AG08395 (cell line): ENCODE data around the gene PAPSS1.
"Not testable (repeated sequence)": the region's sequence is repeated elsewhere in the genome, so short reads cannot be mapped to it uniquely, and the experiment has no call there.

Experiments
- DNase-seq: peaks from one replicate; pipeline ENCODE4 v3.0.0; 2012; ENCODE audit warnings: mixed read lengths, low spot score

Gene PAPSS1

DNA sequence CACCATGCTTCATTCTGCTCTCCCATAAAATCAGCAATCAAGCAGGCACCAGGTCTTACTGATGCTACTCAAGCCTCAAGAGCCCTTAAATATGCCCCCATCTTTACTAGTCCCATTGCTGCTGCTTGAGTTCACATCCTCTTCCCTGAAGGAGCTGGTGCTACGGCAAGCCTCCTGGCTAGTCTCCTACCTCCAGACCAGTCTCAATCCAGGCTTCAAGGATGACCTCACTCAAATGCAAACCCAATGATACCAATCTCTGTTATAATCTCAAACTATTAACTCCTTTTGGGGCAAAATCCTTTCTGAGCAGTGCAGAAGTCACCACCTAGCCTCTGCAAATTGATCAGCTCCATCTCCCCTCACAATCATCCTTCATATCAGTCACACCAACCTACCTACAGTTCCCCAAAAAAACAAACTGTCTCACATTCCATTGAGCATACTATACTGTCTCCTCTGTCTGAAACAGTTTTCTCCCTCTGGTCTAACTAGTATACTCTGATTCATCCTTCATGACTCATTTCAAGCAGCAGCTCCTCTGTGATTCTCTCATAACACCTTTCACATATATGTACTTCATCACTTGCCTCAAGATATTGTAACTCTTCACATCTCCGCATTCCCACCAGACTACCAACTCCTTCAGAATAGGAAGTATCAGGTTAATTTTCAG lies 30.0 kb downstream of the PAPSS1 start:
- DNase-seq, result peak; percentile 90

DNA sequence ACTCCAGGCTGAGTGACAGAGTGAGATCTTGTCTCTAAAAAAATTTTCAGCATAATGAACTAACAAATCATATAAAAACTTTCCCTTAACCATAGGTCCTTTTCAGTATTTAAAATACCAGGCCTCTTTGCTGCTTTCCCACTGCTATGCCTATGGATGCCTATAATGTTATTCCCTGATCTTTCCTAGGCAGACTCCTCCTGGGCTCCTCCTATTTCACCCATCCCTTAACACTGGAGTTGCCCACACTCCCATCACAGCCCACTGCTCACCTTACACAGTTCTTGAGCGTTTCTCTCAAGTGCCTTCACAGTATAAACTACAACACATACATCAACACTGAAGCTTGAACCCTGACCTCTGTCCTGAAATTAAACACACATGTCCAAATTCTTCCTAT lies 31.6 kb downstream of the PAPSS1 start:
- no peak for DNase-seq

DNA sequence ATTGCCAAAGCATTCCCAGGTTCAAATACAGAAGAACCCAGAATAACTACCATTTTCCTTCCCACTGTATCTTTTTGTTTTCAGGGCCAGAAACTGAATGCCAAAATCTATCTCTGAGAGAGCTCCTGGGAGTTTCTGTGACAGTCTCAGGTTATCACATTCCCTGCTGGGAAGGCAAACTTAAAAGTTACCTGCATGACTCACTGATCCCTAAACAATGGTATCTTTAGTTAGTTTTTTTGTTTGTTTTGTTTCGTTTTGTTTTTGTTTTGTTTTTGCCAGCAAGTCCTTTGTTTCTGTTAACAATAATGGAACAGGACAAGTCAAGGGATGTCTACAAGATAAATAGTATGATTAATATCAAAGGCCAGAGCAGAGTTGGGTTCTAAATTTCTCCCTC lies 34.3 kb downstream of the PAPSS1 start:
- no peak for DNase-seq

DNA sequence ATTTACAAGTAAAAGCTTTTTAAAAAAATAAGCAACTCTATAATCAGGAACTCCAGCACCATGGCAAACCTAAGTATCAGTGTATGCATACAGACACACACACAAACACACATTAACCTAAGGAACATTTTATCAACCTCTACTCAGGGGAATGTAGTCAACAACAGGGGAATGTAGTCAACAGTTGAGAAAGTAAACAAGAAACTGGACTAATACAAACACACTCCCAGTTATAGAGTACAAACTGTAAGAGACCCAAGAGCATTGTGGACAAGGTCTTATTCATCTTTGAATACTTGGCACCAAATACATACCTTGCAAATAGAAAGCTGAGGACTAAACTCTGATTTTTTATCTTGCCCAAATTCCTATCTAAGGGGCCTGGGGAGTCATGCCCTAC lies 36.2 kb downstream of the PAPSS1 start:
- DNase-seq, result no peak

DNA sequence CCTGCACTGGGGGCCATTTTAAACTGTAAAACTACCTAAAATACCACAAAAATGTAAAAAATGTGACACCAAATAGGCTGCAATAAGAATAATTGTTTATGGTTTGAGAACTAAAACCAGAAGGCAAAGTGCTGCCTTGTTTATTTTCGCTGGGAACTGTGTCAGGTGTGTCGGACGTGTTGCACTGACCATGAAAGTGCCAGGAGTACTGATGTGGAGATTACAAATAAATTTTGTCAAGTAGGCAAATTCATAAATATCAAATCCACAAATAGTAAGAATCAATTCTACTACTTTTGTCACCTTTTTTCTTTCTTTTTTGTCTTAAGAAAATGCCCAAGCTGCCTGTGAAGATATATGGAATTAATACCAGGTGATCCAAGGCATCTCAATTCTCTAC lies 37.7 kb downstream of the PAPSS1 start:
- DNase-seq, result no peak

DNA sequence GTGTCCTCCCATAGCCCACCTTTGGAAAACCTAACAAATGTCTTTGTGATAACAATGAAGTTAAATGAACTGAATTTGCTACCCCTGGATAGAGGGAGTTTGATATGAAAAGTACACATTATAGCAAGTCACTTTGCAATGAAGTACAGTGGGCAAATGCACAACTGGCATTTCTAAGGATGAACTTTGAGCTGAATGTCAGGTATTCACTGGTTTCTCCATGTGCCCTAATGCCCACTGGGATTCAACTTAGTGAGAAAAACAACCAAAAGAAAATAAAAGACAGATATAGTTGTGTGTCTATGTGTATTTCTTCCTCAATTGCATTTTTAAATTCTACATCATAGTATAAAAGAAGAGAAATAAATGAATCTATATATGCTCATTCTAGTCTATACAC lies 51.0 kb downstream of the PAPSS1 start:
- no peak for DNase-seq

DNA sequence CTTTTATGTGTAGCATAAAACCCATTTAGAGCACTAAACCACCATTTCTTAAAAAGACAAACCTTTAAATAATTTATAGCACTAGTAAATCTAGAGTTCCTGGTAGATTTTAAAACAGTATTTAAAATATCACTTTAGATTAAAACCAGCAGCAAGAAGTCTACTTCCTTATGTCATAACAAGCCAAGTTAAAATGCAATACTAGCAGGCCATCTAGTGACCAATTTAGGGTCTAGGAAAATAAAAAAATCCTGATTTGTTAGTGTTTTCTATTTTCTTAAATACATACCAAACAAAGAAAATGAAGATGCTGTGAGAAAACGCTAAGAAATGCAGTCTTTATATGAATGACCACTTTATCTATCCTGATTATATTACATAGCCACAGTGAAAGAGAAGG lies 53.9 kb downstream of the PAPSS1 start:
- peak; percentile 53 for DNase-seq

DNA sequence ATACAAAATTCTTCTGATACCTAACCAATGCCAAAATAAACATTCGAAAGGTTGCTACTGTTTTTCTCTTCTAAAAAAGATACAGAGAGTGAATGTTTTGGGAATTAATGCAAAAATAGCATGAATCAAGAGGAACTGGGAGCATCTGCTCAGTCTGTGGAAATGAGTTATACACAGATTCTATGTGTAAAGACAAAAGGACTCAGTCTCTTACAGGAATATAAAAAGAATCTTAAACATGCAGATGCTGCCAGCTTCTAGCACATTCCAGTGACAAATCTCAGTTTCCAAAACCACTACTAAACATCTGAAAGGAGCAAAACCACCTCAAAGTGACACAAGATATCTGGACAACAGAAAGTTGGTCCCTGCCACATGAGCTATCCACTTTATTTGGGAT lies 55.0 kb downstream of the PAPSS1 start:
- peak; percentile 38 for DNase-seq

DNA sequence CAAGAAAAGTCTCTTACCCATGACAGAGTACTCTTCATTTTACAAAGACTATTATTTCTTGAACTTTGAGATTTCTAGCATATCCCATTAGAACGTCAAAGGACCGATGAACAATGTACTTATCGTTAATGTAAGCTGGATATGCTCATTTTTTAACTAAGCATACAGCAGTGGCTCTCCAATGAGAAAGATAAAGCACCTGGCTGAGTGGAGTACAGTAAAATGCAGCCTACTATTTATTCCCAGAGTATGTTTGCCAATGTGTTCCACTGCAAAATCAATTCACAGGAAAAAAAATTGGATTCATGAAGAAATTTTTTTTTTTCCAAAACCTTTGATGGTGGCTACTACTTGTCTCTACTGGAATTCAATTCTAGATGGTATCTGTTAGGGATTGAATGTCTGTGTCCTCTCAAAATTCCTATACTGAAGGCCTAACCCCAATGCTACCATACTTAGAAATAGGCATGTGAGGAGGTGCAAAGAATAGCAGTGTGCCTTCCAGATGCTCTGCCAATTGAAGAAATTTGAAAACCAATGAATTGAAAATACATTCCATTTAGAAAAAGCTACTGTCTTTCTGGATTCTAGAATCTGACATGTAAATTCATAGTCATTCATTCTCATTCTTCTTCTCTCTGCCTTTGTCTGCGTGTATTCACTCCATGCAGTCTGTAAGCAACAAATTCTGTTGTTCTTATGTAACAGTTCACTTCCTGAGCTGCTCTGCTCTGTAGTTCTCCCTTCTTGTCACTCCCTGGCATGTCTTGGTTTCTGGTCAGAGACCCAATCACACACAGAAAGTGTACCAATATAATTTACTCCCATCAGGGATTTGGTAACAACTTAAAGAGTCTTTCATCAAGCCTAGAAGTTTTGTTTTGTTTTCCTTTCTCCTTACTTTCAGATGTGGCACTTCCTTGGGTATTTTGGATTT lies 61.4 kb downstream of the PAPSS1 start:
- DNase-seq, result no peak

DNA sequence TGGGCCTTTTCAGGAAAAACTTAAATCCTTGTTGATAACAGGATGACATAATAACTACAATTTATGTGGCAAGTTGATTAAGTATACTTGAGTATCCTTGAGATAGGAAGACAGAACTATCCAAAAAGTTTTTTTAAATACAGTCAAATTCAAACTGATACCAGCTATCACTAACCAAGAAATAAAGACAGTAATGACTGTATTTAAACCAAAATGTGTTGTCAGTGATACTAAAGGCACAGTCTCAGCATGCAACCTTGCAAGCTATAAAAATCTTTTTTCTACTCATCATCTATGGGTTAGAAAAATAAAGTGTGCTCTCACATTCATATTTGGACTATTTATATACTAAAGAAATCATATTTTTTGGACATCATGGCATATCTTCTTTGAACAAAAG lies 64.7 kb downstream of the PAPSS1 start:
- no peak for DNase-seq

DNA sequence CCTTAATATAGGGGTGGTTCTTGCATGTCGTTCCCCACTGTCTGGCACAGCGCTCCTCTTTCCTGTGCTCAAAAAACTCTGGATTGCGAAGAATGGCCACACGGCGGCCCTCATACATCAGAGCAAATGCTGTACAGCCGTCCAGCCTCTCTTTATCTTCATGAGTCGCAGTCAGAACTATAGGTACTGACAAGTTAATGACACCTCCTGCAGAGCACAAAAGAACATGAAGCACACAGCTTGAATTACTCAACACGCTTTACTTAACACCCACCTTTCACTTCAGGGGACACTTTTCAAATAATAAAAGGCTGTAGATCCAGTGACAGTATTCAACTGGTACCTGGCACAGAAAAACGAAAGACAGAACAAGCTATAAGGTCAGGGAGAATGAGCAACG lies 65.3 kb downstream of the PAPSS1 start:
- DNase-seq, result no peak

DNA sequence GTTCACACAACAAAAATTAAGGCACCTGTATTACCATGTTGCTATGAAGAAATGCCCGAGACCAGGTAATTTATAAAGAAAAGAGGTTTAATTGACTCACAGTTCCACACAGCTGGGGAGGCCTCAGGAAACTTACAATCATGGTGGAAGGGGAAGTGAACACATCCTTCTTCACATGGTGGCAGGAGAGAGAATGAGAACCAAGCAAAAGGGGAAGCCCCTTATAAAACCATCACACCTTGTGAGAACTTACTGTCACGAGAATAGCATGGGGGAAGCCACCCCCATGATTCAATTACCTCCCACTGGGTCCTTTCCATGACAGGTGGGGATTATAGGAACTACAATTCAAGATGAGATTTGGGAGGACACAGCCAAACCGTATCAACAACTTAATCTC lies 68.6 kb downstream of the PAPSS1 start:
- DNase-seq, result not testable (repeated sequence)

DNA sequence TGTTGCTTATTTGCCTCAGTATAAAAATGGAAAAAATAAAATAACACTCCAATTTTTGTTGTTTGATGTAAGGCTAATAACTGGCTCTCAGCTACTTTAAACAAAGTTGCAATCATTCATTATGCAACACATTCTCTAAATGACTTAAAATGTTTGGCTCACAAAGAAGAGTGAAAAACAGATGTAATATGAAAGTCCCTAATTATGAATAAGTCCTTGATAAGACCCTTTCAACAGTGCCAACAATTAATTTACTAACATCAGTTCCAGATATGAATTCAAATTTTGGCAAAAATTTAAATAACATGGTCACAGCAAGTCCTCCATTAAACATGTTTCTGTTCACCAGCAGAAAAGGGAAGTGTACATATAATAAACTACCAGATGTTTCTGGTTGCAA lies 69.8 kb downstream of the PAPSS1 start:
- DNase-seq, result no peak

DNA sequence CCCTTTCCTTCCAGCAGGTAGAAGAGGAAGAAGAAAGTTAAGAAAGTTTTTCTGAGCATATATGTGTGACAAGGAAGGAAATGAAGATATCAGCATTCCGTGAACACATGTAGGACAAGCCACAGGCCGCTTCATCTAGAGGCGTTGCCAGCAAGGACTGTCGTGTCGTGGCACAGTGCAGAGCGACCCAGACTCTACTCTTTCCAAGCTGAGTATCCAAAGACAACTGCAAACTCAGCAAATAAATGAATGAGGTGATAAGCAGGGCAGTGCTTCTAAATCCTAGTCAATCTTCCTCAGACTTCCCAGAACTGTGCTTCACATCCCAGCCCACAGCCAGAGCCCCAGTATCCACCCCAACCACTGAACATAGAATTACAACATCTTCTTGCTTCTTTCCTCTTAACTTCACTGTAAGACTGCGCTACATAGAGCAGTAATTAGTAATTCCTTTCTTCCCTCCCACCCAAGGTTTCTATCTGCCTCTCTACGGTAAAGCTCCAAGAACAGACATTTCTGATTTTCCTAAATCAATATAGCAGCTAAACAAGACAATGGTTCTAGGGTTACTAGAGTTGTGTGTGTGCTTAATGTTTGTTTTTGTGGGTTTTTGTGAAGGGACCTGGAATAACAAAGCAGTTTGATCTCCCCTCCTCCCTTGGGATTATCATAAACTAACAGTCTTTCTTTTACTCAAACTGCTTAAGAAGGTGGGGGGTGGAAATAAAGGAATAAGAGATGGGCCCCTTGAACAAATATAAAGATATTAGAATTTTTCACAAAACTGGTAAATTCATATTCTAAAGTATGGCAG lies 71.6 kb downstream of the PAPSS1 start:
- no peak for DNase-seq

DNA sequence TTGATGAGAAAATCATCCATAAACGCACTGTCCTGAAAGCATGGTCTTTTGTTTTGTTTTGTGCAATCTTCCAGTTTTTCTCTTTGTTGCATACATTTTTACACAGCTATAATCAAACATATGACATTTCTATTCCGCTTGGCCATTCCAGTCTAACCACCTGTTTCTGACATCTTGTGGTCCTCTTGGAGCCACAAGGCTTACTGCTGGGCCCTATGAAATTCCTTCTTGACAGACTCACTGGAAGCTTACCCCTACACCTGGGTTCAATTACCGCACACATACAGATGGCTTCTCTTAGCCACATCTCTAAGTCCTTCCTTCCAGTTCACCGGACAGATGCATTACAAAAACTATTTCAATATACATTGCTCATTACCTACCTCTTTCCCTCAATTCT lies 72.4 kb downstream of the PAPSS1 start:
- DNase-seq, result no peak

DNA sequence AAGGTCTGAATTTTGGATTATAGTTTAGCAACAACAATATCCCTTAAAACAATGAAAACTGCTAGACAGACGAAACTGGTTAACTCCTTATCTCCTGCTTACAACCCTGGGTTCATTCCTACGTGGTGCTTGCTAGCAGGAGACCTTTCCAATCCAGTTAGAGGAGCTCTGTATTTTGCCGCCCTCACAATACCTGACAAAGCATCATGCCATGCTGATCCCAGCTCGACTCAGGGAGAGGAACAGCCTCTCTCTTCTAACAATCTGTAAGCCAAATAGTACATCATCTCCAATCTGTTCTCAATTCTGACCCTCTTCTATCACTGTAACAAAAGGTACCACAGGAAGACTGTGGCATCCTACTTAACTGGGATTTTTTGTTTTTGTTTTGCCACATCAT lies 74.4 kb downstream of the PAPSS1 start:
- no peak for DNase-seq

DNA sequence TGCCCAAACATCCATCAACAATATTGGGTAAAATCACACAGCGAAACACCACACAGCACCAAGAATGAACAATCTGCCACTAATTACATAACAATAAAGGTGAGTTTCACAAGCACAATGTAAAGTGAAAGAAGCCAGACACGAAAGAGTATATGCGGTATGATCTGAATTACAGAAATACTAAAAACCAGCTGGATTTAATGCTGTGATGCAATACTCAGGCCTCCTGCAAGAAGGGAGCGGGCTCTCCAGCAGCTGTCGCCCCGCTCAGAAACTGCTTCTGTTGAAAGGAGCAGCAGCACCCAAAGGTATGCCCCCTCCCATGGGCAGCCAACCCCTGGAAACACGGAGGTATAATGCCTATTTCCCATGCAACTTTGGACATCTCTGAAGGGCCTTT lies 77.0 kb downstream of the PAPSS1 start:
- no peak for DNase-seq

DNA sequence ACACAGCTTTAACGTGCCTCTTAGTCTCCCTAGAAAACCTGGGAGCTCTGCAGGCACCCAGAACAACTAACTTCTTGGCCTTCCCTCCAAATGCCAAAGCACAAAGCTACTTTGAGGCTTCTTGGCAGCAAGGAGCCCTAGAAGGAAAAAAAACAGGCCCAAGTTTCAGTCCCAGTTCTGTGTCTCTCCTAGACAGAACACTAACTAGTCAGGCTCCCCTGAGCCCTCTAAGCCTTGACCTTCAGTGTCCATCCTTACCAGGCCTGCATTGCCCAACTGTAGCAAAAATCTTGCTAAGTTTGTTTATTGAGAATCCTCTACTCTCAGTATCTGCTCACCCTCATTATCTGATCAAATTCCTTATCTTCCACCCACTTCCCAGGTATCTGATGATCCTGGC lies 79.2 kb downstream of the PAPSS1 start:
- no peak for DNase-seq

DNA sequence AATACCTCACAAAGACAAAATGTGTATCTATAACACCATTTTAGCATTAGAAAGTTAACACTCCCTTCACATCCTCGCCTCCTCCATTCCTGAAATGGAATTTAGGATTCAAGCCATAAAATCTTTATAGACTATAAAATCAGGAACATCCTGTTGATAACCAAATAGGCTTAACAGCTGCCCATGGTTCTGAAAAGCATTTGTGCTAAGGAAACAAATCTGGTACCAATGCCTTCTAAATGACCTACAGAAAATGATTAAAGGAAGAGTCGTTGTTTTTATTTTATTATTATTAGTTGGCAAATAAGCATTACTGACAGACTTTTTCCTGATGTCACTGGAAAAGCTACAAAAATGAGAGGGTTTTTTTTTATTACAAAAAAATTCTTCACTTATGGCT lies 79.8 kb downstream of the PAPSS1 start:
- DNase-seq, result no peak

DNA sequence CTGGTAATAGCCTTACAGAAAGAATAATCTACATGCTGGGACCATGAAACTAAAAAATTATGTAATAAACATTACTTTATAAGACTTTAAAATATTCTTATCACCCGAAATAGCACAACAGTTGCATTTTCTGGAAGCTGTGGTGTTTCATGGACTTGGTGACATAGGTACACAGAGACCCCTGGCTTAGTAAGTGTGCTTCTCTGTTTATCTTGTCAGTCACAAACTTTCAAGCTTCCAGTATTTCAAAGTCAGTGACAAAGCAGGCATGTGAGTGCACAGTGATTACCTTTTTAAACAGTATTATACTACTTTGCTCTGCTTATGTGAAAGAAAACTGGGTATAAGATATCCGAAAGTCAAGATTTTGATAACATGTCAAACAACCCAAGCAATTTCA lies 84.3 kb downstream of the PAPSS1 start:
- DNase-seq, result no peak

DNA sequence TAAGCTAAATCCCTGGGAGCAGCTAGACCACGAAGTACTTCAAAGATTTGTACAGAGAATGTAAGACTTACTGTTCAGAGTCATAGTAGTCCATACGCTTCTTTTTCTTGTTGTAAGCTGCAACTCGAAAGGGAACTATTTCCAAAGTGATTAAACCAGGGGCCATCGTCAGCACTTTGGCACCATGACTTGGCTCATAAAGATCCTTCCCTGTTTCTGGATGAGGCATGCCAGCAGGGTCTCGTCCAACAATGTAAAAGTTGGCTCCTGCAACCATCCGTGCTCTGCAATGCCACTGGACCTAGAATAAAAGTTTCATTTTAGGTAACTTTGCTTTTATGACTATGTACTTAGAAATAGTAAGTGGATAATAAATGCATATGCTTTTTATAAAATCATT lies 88.5 kb downstream of the PAPSS1 start:
- no peak for DNase-seq

DNA sequence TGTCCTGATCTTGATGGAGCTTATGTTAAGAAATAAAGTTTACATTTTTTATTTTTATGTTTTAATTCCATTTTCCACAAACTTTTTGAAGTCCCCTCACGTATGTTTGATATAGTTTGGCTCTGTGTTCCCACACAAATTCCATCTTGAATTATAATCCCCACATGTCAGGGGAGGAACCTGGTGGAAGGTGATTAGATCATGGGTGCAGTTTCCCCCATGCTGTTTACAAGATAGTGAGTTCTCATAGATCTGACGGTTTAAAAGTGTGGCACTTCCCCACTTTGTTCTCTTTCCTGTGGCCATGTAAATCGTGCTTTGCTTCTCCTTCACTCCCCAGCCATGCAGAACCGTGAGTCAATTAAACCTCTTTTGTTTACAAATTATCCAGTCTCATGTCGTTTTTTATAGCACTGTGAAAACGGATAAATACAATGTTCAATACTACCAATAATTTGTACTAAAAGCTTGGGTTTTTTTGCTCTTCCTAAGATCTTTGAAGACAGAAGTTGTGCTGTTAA lies 89.8 kb downstream of the PAPSS1 start:
- no peak for DNase-seq

DNA sequence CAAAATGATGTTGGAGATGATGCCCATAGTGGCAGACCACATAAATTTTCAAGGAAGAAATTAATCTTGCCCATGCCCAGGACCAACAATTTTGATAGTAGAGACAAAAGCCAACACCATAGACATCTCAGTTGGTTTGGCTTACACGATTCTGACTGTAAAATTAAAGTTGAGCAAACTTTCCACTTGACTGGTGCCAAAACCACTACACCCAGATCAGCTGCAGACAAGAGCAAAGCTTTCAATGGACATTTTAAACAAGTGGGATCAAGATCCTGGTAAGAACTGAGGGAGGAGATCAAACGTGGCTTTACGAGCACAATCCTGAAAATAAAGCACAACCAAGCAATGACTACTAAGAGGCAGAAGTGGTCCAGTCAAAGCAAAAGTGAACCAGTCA lies 90.7 kb downstream of the PAPSS1 start:
- DNase-seq, result no peak
